GM18502 (cell line): ENCODE measurements around the gene ITCH.

Source experiments
- ATAC-seq: cut with Tn5 transposase; IDR thresholded peaks from one replicate; pipeline ENCODE4 v1.9.1; 2021; ENCODE audit warnings: mild to moderate bottlenecking; ENCODE audit not compliant: unreplicated experiment, poor library complexity

Gene ITCH

DNA sequence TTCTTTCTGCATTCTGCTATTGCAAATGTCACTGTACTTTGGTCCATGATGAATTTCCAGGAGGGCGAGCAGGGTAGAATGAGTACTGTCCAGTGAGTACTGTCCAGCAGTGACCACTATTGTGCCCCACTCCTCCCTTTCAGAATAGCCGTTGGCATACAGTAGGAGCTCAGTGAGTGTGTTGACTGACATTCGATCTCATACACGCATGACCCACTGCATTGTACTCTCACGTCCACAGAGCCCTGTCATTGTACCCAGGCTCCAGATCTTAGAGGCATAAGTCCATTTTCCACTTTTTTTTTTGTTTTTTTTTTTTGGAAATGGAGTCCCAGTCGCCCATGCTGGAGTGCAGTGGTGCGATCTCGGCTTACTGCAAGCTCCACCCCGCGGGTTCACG, 161.4 kb downstream of the ITCH start:
- ATAC-seq: no peak

- no peak for ATAC-seq
Measured at GRCh38 chr20:34525342-34525708, 162.3 kb downstream of the ITCH start.

DNA sequence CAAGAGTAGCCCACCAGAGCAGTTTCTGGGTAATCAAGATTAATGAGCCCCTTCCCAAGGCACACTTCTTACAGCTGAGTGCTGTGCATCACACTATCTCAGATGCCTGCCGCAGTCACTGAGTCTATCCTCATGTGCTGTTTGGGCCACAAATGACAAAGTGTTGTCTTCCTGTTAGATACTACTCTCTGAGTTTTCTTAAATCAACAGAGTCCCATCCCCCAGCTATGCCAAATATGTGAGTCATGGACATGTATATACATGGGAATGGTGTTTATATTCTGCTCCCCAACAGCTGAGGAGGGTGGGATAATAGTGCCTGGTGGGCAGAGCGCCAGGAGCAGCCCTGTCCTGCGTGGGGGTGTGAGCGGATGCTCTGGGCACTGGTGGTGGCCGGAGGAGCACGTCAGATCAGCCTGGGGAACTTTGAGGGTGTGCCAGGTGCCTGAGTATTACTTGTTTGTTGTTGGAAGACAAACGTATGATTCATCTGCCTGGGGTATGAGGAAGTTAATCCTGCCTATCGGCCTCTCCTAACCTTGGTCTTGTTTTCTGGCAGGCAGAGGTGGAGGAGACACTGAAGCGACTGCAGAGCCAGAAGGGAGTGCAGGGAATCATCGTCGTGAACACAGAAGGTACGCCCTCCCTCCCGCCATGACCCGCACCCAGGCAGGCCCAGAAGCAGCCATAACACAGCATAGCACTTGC, 162.8 kb downstream of the ITCH start:
- ATAC-seq: no peak

GRCh38 chr20:34526466-34526865, 163.4 kb downstream of the ITCH start:
- ATAC-seq: no peak

GRCh38 chr20:34527016-34527415, 163.9 kb downstream of the ITCH start:
- ATAC-seq: no peak

GRCh38 chr20:34528921-34529297, 165.8 kb downstream of the ITCH start:
- ATAC-seq: no peak

GRCh38 chr20:34529742-34530141, 166.7 kb downstream of the ITCH start:
- ATAC-seq: no peak

DNA sequence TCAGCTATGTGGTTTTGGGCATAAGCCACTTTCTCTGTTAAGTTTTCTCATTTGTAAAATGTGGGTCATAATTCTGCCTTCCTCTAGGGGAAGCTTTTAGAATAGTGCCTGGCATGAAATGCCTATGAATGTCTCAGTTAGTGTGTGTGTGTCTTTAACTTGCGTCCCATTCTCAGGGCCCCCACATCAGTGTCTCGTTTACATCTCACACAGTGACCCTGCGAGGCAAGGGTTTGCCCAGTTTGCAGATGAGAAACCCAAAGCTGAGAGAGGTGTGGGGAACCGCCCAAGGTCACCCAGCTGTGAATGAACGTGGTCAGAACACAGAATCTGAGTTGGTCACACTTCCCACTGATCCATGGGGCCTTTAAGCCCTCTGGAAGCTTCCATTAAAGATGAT, 167.3 kb downstream of the ITCH start:
- no peak for ATAC-seq

GRCh38 chr20:34531608-34532265, 168.7 kb downstream of the ITCH start:
- ATAC-seq: no peak

- no peak for ATAC-seq
Measured at GRCh38 chr20:34532320-34532719, 169.2 kb downstream of the ITCH start.

DNA sequence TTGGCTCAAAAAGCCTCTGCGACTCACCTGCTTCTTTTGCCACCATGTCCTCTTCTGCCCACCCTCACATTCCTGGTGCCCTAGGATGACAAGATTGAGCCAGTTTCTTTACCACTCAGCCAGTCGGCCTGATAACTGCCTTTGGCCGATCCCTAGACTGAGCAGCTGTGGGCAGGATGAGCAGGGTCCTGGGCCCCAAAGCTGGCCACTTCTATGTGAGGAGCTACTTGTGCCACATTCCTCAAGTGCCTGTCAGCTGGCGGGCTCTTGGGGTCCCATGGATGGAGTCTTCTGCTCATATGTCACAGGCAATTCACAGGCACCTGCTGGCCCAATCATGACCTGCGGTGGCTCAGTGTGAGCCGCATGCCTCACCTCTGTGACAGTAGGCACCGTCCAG, 169.7 kb downstream of the ITCH start:
- no peak for ATAC-seq

DNA sequence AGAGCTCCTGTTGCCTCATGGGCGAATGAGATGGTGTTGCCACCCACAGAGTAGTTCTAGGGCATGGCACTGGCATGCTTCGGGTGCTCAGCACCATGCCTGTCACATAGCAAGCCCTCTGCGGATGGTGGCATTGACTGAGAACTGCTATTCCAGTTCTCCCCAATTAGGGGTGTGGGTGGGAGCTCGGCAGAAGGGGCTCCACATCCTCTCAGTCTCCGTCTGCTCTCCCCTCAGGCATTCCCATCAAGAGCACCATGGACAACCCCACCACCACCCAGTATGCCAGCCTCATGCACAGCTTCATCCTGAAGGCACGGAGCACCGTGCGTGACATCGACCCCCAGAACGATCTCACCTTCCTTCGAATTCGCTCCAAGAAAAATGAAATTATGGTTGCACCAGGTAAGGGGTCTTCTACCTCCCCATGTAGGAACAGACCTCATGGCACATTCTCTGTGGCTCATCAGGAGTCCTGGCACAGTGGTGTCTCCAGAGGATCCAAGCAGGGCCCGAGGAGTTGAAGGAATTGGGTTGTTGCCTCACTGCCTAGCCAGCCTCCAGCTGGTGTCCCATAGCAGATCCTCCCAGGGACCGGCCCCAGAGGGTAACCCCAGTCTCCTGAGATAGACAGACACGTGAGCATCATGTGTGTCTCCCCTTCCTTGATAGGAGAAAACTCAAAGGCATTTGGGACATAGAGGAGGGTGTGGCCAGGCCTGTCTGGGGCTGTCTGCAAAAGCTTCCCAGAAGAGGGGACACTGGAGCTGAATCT, 171.5 kb downstream of the ITCH start:
- no peak for ATAC-seq

- no peak for ATAC-seq
Measured at GRCh38 chr20:34535301-34535840, 172.3 kb downstream of the ITCH start.

- ATAC-seq: no peak
Measured at GRCh38 chr20:34535857-34536256, 172.8 kb downstream of the ITCH start.

DNA sequence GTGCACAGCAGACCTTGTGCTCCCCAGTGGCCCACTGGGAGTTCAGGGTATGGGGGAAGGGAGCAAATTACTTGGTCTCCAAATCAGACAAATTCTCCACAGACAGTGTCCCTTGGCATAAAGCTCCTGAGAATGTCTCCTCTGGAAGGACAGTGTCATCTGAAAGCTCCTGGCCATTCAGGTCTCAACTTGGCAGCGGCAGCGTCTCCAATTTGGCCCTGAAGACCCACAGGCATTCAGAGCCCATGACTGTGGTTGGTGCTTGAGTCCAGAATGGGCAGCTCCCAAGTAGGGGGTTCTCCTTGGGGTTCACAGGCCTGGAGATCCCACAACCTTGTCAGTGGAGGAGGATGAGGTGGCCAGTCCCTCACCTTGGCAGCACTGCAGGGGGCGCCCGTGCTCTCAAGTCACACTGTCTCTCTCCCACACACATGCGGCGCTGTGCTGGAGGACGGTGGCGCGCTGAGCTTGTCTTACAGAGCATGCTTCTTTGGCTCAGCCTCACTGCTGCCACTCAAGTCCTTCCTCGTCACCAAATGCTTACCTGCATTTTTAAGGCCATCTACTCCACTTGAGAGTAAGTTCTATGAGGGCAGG, 173.8 kb downstream of the ITCH start:
- ATAC-seq: no peak

DNA sequence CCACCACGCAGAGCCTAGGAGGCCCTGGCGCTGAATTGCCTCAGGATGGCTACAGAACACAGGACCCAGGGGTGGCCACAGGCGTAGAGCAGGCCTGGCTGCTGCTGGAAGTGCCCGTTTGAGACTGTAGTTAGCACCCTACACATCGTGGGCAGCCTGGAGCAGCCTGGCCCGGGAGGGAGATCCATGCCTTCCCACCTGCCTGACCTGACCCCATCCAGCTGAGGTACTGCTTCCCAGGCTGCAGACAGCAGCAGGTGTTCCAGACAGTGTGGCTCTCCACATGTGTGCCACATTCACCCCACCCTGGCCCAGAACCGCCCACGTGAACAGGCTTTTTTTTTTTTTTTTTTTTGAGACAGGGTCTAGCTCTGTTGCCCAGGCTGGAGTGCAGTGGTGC, 174.6 kb downstream of the ITCH start:
- ATAC-seq: no peak

GRCh38 chr20:34538671-34539123, 175.6 kb downstream of the ITCH start:
- no peak for ATAC-seq

- ATAC-seq: no peak
Measured at GRCh38 chr20:34539756-34540155, 176.7 kb downstream of the ITCH start.

- no peak for ATAC-seq
Measured at GRCh38 chr20:34540596-34541263, 177.7 kb downstream of the ITCH start.

DNA sequence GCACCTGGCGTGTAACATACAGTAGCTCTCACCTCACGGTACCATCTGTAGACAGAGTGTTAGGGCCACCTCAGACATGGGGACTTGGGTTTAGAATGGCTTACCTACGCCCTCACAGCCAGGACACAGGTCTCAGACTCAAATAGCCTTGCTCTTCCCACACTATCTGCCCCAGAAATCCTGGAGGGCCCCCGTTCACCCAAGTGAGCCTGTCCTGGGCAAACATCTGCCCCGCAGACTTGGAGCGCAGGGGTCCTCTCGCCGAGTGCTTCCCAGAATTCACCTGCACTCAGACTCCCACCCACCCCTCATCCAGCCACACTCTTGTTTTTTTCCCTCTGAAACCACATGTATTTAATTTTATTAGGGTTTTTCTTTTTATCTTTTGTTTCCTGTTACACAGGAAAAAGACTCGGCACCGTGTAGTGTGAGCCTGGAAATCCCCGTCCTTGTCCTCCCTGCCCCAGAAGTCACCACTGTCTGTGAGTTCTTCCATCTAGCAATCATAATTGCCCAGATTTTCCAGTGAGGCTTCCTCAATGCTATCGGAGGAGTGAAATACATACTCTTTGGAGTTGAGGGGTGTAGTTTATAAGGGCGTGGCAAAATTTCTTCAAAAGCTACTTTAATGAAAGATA, 178.3 kb downstream of the ITCH start:
- no peak for ATAC-seq
